Gastrocnemius medialis (tissue), 4 donors: ENCODE data around the gene NDC80. TPM values are rescaled to one million over a fixed set of nuclear protein-coding genes. Genes with fewer than 3 reads are reported as not detected.
"Not testable (repeated sequence)": the region's sequence is repeated elsewhere in the genome, so short reads cannot be mapped to it uniquely, and the experiment has no call there.

ENCODE experiments used
- ATAC-seq, 2 donors: fragments of 150-250 bp; one replicate each; pipeline ENCODE4 v1.9.1; 2016
- DNase-seq, 2 donors: peaks; one replicate each; pipeline ENCODE4 v3.0.0-alpha.2; 2019
- H3K27ac ChIP-seq, 4 donors: fragments of 200-600 bp; sonication (generic); 1 replicate in 1 of 4; 2 replicates in 3 of 4; pipeline ENCODE4 v1.5.1; 2016 to 2018; ENCODE audit warnings: mild to moderate bottlenecking in 2 of 4, moderate library complexity in 1 of 4
- H3K27me3 ChIP-seq, 3 donors: fragments of 200-600 bp; sonication (generic) in 2 of 3; 1 replicate in 1 of 3; 2 replicates in 2 of 3; pipeline versions ENCODE4 v1.5.1 to v1.6.0; 2016 to 2019; ENCODE audit warnings: mild to moderate bottlenecking in 1 of 3, moderate library complexity in 1 of 3
- H3K36me3 ChIP-seq, 2 donors: fragments of 200-600 bp; sonication (generic) in 1 of 2; one replicate each; pipeline ENCODE4 v1.5.1; 2017 to 2018
- H3K4me1 ChIP-seq, 2 donors: fragments of 200-600 bp; sonication (generic) in 1 of 2; one replicate each; pipeline ENCODE4 v1.5.1; 2016 to 2017; ENCODE audit warnings: mild to moderate bottlenecking in 2 of 2
- H3K4me3 ChIP-seq, 4 donors: fragments of 200-600 bp; sonication (generic) in 3 of 4; 1 replicate in 1 of 4; 2 replicates in 3 of 4; pipeline ENCODE4 v1.5.1; 2016 to 2019; ENCODE audit warnings: mild to moderate bottlenecking in 2 of 4
- H3K9me3 ChIP-seq, 3 donors: fragments of 200-600 bp; sonication (generic) in 2 of 3; 1 replicate in 1 of 3; 2 replicates in 2 of 3; pipeline ENCODE4 v1.5.1; 2016 to 2019
- POLR2A ChIP-seq, 2 donors: fragments of 450-650 bp; IDR thresholded peaks; one replicate each; pipeline ENCODE4 v1.6.1; 2017; ENCODE audit warnings: antibody characterized with exemption in 2 of 2, mild to moderate bottlenecking in 2 of 2, moderate library complexity in 2 of 2
- in situ Hi-C, 4 donors: fragments of 200-750 bp; cut with MboI; loops; one replicate each; pipeline versions ENCODE4 v1.15.0 to v1.8.0; 2017; ENCODE audit warnings: low sequenced_read_pairs in 4 of 4
- intact Hi-C: fragments of 100-400 bp; cut with DNase I; formaldehyde crosslinking; loops from one replicate; pipeline ENCODE4 v1.15.1; 2023; ENCODE audit warnings: low total_unique reads
- total RNA-seq, 4 donors: library from RNA; depleted of rRNA; stranded (reverse); fragments of >200 nt; gene quantifications; one replicate each; pipeline versions ENCODE4 v1.1.0 to v1.2.3, GENCODE V29; 2016
- TF ChIP-seq, protein P1 (sequence below), 5 experiments: fragments of 450-650 bp in 3 of 5; fragments of 200-600 bp in 2 of 5; sonication (generic) in 2 of 5; IDR thresholded peaks in 4 of 5; conservative IDR thresholded peaks in 1 of 5; 1 replicate in 4 of 5; 2 replicates in 1 of 5; pipeline ENCODE4 v1.5.1; 2016 to 2019; ENCODE audit warnings: antibody characterized with exemption in 5 of 5, mild to moderate bottlenecking in 3 of 5, moderate library complexity in 3 of 5

Gene NDC80
- total RNA-seq = under 1 TPM in 1 of 4 donors, not detected in 3; 0.27 TPM

- TF ChIP-seq, protein P1, sequence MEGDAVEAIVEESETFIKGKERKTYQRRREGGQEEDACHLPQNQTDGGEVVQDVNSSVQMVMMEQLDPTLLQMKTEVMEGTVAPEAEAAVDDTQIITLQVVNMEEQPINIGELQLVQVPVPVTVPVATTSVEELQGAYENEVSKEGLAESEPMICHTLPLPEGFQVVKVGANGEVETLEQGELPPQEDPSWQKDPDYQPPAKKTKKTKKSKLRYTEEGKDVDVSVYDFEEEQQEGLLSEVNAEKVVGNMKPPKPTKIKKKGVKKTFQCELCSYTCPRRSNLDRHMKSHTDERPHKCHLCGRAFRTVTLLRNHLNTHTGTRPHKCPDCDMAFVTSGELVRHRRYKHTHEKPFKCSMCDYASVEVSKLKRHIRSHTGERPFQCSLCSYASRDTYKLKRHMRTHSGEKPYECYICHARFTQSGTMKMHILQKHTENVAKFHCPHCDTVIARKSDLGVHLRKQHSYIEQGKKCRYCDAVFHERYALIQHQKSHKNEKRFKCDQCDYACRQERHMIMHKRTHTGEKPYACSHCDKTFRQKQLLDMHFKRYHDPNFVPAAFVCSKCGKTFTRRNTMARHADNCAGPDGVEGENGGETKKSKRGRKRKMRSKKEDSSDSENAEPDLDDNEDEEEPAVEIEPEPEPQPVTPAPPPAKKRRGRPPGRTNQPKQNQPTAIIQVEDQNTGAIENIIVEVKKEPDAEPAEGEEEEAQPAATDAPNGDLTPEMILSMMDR (IDR thresholded peaks at IDR 0.05 in 4 of 5, conservative IDR thresholded peaks at IDR 0.05 in 1 of 5) = no peak
- peak; percentile 20 to 29 for TF ChIP-seq POLR2A (IDR thresholded peaks at IDR 0.05)
- Histone ChIP-seq H3K9me3 (no peaks in the 10 kb centered on the region), H3K36me3 (peaks cover 0 to 8% of the 10 kb centered on the region in 2 donors), H3K4me1 (peaks cover 15 to 16% of the 10 kb centered on the region in 2 donors), H3K4me3 (peak within 1 kb of the TSS; percentile 59 to 85 (median 72)), H3K27me3 (no peaks in the 10 kb centered on the region), H3K27ac (peak within 1 kb of the TSS; percentile 87 to 97 (median 90))
- DNase-seq (peak; percentile 62 to 71), ATAC-seq (peak; percentile 91 to 93)
- in situ Hi-C loops = loop anchor here in 2 of 4 donors (5.0 to 25.0 kb wide), 3 partner anchors 81 to 691 kb away; partner anchors contain the start of gene MYL12B (in 1 of the 2)
- intact Hi-C loops = loop anchor here (1.0 kb wide), 1 partner anchor 84 kb away; the partner anchor contains the start of gene SMCHD1
Observed at GRCh38 chr18:2571200-2572170, at the start of gene NDC80, which contains the start of gene METTL4. Gene NDC80 (plus strand): TSS chr18:2571557. CDS start chr18:2572986, 1,429 bp downstream. Gene METTL4 (minus strand): TSS chr18:2571505. CDS start chr18:2567216, 4,289 bp downstream.

- TF ChIP-seq POLR2A (IDR thresholded peaks at IDR 0.05) = no peak
- TF ChIP-seq, protein P1 (IDR thresholded peaks at IDR 0.05 in 4 of 5, conservative IDR thresholded peaks at IDR 0.05 in 1 of 5) = no peak
- no peak overlapping the region for H3K4me3 ChIP-seq
- H3K9me3 ChIP-seq = no peaks in the 10 kb centered on the region
- DNase-seq (no peak), ATAC-seq (no peak)
- no peaks in the 10 kb centered on the region for H3K36me3 ChIP-seq
- no peaks in the 10 kb centered on the region for H3K27me3 ChIP-seq
- H3K27ac ChIP-seq = no peak overlapping the region
- in situ Hi-C loops (no loop called here), intact Hi-C loops (no loop called here)
- H3K4me1 ChIP-seq = no peaks in the 10 kb centered on the region
Observed at GRCh38 chr18:2522112-2522511, 49.2 kb upstream of the NDC80 start.

- H3K9me3 ChIP-seq, intact Hi-C loops, H3K27me3 ChIP-seq, DNase-seq, H3K4me1 ChIP-seq, ATAC-seq, H3K27ac ChIP-seq, H3K4me3 ChIP-seq, H3K36me3 ChIP-seq: not testable (repeated sequence)
- in situ Hi-C loops = loop anchor here in 2 of 4 donors (25.0 kb wide), 2 partner anchors 187 to 1662 kb away; no protein-coding TSS in a partner anchor
Observed at GRCh38 chr18:2524794-2525198, 46.6 kb upstream of the NDC80 start.

DNA sequence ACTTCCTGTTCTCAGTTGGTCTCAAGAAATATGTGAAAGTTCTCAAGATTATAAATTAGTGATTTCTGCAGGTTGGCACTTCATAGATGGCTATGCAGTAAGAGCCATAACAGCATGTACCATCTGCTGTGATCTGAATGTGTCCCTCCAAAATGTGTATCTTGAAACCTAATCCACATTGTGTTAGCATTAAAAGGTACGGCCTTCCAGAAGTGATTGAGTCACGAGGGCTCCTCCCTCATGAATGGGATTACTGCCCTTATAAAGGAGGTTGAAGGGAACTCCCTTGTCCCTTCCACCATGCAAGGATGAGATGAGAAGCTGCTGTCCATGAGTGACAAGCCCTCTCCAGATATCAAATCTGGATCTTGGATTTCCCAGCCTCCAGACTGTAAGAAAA is 45.0 kb upstream of the NDC80 start:
- Histone ChIP-seq H3K4me1 (no peaks in the 10 kb centered on the region), H3K4me3 (no peak overlapping the region), H3K36me3 (no peaks in the 10 kb centered on the region), H3K27me3 (no peaks in the 10 kb centered on the region), H3K9me3 (no peaks in the 10 kb centered on the region), H3K27ac (no peak overlapping the region)
- TF ChIP-seq, protein P1 (IDR thresholded peaks at IDR 0.05 in 4 of 5, conservative IDR thresholded peaks at IDR 0.05 in 1 of 5) = no peak
- TF ChIP-seq POLR2A (IDR thresholded peaks at IDR 0.05) = no peak
- DNase-seq (no peak), ATAC-seq (no peak)
- in situ Hi-C loops (loop anchor here in 2 of 4 donors (25.0 kb wide), 2 partner anchors 189 to 1664 kb away; no protein-coding TSS in a partner anchor), intact Hi-C loops (no loop called here)

GRCh38 chr18:2529154-2529553 is 42.2 kb upstream of the NDC80 start:
- Histone ChIP-seq H3K36me3 (no peaks in the 10 kb centered on the region), H3K4me3 (no peak overlapping the region), H3K9me3 (no peaks in the 10 kb centered on the region), H3K27ac (no peak overlapping the region), H3K4me1 (no peaks in the 10 kb centered on the region), H3K27me3 (no peaks in the 10 kb centered on the region)
- intact Hi-C loops (no loop called here), in situ Hi-C loops (loop anchor here in 2 of 4 donors (25.0 kb wide), 2 partner anchors 192 to 1667 kb away; no protein-coding TSS in a partner anchor)
- ATAC-seq (no peak), DNase-seq (no peak)
- TF ChIP-seq POLR2A (IDR thresholded peaks at IDR 0.05) = no peak
- TF ChIP-seq, protein P1 (IDR thresholded peaks at IDR 0.05 in 4 of 5, conservative IDR thresholded peaks at IDR 0.05 in 1 of 5) = no peak
